ACHN (cell line): ENCODE measurements around the gene FCGR3A.
"Not testable (repeated sequence)": the region's sequence is repeated elsewhere in the genome, so short reads cannot be mapped to it uniquely, and the experiment has no call there.

Experiments
- DNase-seq: peaks from one replicate; pipeline ENCODE4 v3.0.0-alpha.2; 2015
- in situ Hi-C: cut with HindIII; loops from 2 replicates; pipeline ENCODE4 v1.10.0; 2017; ENCODE audit warnings: low sequenced_read_pairs, low pct_ligation_motif_present, low pct_unique_long_range_greater_than_20kb

The FCGR3A gene

DNA sequence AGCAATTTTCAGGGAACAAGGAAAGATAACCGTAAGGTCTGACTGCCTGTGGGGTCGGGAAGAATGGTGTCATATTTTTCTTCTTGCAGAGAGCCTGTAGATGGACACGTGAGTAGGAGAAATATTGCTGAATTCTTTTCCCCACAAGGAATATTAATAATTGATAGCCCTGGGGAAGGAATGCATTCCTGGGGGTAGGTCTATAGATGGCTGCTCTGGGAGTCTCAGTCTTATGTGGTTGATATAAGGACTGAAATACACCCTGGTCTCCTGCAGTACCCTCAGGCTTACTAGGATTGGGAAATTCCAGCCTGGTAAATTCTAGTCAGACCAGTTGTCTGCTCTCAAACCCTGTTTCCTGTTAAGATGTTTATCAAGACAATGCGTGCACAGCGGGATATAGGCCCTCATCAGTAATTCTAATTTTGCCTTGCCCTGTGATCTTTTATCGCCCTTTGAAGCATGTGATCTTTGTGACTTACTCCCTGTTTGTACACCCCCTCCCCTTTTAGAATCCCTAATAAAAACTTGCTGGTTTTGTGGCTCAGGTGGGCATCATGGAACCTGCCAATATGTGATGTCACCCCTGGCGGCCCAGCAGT, 12.4 kb downstream of the FCGR3A start:
- in situ Hi-C loops, DNase-seq: not testable (repeated sequence)

- DNase-seq, in situ Hi-C loops: not testable (repeated sequence)
Measured at GRCh38 chr1:161532644-161533567, 16.7 kb downstream of the FCGR3A start.

GRCh38 chr1:161531986-161532643, 17.5 kb downstream of the FCGR3A start:
- in situ Hi-C loops, result no loop called here
- no peak for DNase-seq

GRCh38 chr1:161530671-161531641, 18.7 kb downstream of the FCGR3A start:
- in situ Hi-C loops, result not testable (repeated sequence)
- peak; percentile 93 for DNase-seq

GRCh38 chr1:161530158-161530557, 19.5 kb downstream of the FCGR3A start:
- in situ Hi-C loops, result not testable (repeated sequence)
- DNase-seq, result peak; percentile 73

DNA sequence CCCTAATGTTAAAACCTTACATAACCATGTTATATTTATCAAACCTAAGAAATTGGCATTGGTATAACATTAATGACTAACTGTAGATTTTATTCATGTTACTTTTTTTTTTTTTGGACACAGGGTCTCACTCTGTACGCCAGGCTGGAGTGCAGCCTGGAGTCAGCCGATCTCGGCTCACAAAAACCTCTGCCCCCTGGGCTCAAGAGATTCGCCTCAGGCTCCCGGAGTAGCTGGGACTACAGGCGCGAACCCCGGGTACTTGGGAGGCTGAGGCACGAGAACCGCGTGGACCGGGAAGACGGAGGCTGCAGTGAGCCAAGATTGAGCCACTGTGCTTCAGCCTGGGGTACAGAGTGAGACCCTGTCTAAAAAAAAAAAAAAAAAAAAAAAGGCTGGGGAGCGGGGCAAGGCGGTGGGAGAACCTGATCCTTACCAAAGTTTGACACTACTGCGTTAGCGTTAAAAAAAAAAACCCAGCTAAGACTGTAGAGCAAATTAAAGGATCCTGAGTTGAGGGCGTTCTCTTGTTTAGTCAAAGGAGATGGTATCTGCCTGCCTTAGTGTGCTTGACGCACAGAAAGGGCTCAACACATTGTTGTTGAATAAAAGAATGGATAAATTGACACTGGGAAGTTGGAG, 20.0 kb downstream of the FCGR3A start:
- DNase-seq, result peak; percentile 27
- in situ Hi-C loops, result not testable (repeated sequence)

GRCh38 chr1:161528550-161528949, 21.1 kb downstream of the FCGR3A start:
- DNase-seq, in situ Hi-C loops: not testable (repeated sequence)

GRCh38 chr1:161525918-161526317, 23.7 kb downstream of the FCGR3A start:
- in situ Hi-C loops, result not testable (repeated sequence)

DNA sequence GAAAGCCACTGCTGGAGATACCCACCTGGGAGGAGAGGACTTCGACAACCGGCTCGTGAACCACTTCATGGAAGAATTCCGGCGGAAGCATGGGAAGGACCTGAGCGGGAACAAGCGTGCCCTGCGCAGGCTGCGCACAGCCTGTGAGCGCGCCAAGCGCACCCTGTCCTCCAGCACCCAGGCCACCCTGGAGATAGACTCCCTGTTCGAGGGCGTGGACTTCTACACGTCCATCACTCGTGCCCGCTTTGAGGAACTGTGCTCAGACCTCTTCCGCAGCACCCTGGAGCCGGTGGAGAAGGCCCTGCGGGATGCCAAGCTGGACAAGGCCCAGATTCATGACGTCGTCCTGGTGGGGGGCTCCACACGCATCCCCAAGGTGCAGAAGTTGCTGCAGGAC, 24.3 kb downstream of the FCGR3A start:
- DNase-seq, in situ Hi-C loops: not testable (repeated sequence)

More at GRCh38 chr1:161525918-161526317, 23.7 kb downstream of the FCGR3A start:
- not testable (repeated sequence) for DNase-seq

DNA sequence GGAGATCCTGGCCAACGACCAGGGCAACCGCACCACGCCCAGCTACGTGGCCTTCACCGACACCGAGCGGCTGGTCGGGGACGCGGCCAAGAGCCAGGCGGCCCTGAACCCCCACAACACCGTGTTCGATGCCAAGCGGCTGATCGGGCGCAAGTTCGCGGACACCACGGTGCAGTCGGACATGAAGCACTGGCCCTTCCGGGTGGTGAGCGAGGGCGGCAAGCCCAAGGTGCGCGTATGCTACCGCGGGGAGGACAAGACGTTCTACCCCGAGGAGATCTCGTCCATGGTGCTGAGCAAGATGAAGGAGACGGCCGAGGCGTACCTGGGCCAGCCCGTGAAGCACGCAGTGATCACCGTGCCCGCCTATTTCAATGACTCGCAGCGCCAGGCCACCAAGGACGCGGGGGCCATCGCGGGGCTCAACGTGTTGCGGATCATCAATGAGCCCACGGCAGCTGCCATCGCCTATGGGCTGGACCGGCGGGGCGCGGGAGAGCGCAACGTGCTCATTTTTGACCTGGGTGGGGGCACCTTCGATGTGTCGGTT, 24.8 kb downstream of the FCGR3A start:
- DNase-seq, in situ Hi-C loops: not testable (repeated sequence)

- in situ Hi-C loops, result not testable (repeated sequence)
- peak; percentile 76 for DNase-seq
Measured at GRCh38 chr1:161523817-161524741, 25.5 kb downstream of the FCGR3A start, which contains the start of gene HSPA6. Gene HSPA6, plus strand, starts transcription at chr1:161524540. Its CDS starts 119 bp downstream, at chr1:161524659.

GRCh38 chr1:161523041-161523816, 26.4 kb downstream of the FCGR3A start:
- in situ Hi-C loops, DNase-seq: not testable (repeated sequence)

- in situ Hi-C loops, DNase-seq: not testable (repeated sequence)
Measured at GRCh38 chr1:161513953-161514352, 35.7 kb downstream of the FCGR3A start.

GRCh38 chr1:161513448-161513780, 36.2 kb downstream of the FCGR3A start:
- DNase-seq, in situ Hi-C loops: not testable (repeated sequence)

GRCh38 chr1:161512636-161513447, 36.8 kb downstream of the FCGR3A start:
- DNase-seq, in situ Hi-C loops: not testable (repeated sequence)
